Measurements from ENCODE around the gene HKDC1. TPM values are rescaled to one million over a fixed set of nuclear protein-coding genes. Genes with fewer than 3 reads are reported as not detected.

The HKDC1 gene
- total and polyA plus RNA-seq, 10 of the 15 experiments (the other 5 are each of a cell fraction or from before 2014, with no cell fraction given): 0.04 to 0.34 (median 0.13) TPM; not detected in 5

DNA sequence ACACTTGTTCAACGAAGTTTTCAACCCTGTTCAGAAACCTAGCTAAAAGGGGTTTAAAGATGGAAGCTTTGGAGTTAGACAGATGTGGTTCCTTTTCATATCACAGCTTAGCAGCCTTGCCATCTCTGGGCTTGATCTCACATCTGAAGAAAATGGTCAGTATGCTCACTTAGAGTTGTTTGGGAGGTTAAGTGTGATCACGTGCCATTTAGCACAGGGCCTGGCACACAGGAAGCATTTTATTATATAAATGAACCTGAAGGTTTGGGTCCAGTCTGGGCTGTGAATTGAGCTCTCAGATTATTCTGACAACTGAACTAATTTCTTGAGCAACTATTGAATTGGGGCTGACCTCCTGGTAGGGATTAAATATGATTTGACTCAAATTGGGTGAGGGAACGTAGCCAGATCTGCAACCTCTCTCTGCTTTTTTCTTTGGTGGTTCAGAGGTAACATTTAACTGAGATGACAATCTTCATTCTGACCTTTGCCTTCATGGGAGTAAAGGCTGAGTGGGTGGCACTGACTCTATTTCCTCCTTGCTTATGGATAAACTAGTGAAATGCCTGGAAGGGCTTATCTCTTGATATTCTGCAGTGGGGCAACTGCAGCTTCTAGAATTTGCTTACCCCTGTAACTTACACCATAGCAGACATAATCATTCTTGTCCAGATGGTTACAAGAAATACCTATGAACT is 10.2 kb upstream of the HKDC1 start (continued):
- TF ChIP-seq GATAD2B (conservative IDR thresholded peaks at IDR 0.05; ENCODE audit: low read depth): no peak
- no peak for TF ChIP-seq CHD1 (IDR thresholded peaks at IDR 0.05; ENCODE audit: low read depth, low read length)

DNA sequence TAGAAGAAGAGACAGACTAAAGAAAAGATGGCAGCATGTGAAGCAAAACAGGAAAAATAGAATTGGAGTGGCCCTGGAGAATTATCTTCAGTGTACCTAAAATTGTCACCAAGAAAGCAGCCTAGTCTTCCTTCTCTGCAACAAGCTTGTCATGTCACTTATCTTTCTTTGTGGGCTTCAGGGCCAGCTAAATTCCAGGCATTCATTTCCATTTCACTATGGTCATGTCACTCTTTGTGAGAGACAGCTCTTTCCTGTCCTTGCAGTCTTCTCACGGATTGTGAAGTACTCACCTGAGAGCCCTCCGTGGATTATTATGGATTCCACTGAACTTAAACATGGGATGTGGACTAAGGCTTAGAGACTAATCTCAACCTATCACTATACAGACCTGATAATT is 9.0 kb upstream of the HKDC1 start:
- H3K9ac ChIP-seq (ENCODE audit: control insufficient read depth, insufficient read depth, low read length): no peak overlapping the region
- POLR2A ChIA-PET: no interaction called here
- no peak overlapping the region for H3K4me2 ChIP-seq (ENCODE audit: control insufficient read depth, insufficient read depth)
- SMC1A ChIA-PET (ENCODE audit: uncharacterized antibody, unreplicated experiment): interaction anchor here (1.0 to 1.5 kb wide), 3 partner anchors 9 to 185 kb away, joined by 3 to 4 read pairs (median 3); no protein-coding TSS in a partner anchor
- RAD21 ChIA-PET (ENCODE audit: unreplicated experiment): interaction anchor here (0.6 to 1.0 kb wide), 2 partner anchors 15 to 757 kb away, joined by 3 read pairs; no protein-coding TSS in a partner anchor
- no peaks in the 10 kb centered on the region for H3K4me1 ChIP-seq (ENCODE audit: control insufficient read depth, insufficient read depth, low read length)
- H3K9me3 ChIP-seq (replicated peaks; ENCODE audit: control insufficient read depth, insufficient read depth, low read length): no peaks in the 10 kb centered on the region; the same call in 2 of the 3 replicates
- WGBS (ENCODE audit: insufficient coverage, insufficient replicate concordance, low lambda C conversion rate, missing lambda C conversion rate): 63% methylated on average over 2 of the region's 2 CpGs
- FAIRE-seq (no peak), DNase-seq (ENCODE audit: low read depth, low spot score) (no peak), ATAC-seq (no peak)
- intact Hi-C loops (cut with micrococcal nuclease; ENCODE audit: unreplicated experiment) (no loop called here), in situ Hi-C loops (cut with MboI) (no loop called here)
- H2AFZ ChIP-seq (ENCODE audit: control insufficient read depth, low read depth, low read length): no peak overlapping the region
- CTCF ChIA-PET: no interaction called here
- no peak overlapping the region for H3K27ac ChIP-seq (ENCODE audit: control insufficient read depth, insufficient read depth)
- BruUV-seq (replicated peaks): no TSS peak
- no peak overlapping the region for H3K4me3 ChIP-seq
- peaks cover 5% of the 10 kb centered on the region in 2 experiments; a peak in 3 of 4 replicates for H3K36me3 ChIP-seq (ENCODE audit: control insufficient read depth in 2 of 2, insufficient read depth in 2 of 2, low read length in 1 of 2)
- no peaks in the 10 kb centered on the region for H3K79me2 ChIP-seq (ENCODE audit: control insufficient read depth, insufficient read depth, low read length)
- no peaks in the 10 kb centered on the region for H4K20me1 ChIP-seq (ENCODE audit: control insufficient read depth, insufficient read depth)
- no peaks in the 10 kb centered on the region for H3K27me3 ChIP-seq (replicated peaks in 1 of 2; ENCODE audit: control insufficient read depth in 2 of 2, insufficient read depth in 2 of 2, low read length in 1 of 2)
- TF ChIP-seq ZBTB33 (IDR thresholded peaks at IDR 0.05): no peak
- TF ChIP-seq ZNF687 (IDR thresholded peaks at IDR 0.05): no peak
- TF ChIP-seq SIN3A (IDR thresholded peaks at IDR 0.05; ENCODE audit: low read depth, low read length): no peak
- no peak for TF ChIP-seq ELK1 (IDR thresholded peaks at IDR 0.05; ENCODE audit: low read depth, low read length)
- TF ChIP-seq GATAD2B (conservative IDR thresholded peaks at IDR 0.05; ENCODE audit: low read depth): no peak
- no peak for TF ChIP-seq IKZF2 (IDR thresholded peaks at IDR 0.05)
- TF ChIP-seq, protein P1, sequence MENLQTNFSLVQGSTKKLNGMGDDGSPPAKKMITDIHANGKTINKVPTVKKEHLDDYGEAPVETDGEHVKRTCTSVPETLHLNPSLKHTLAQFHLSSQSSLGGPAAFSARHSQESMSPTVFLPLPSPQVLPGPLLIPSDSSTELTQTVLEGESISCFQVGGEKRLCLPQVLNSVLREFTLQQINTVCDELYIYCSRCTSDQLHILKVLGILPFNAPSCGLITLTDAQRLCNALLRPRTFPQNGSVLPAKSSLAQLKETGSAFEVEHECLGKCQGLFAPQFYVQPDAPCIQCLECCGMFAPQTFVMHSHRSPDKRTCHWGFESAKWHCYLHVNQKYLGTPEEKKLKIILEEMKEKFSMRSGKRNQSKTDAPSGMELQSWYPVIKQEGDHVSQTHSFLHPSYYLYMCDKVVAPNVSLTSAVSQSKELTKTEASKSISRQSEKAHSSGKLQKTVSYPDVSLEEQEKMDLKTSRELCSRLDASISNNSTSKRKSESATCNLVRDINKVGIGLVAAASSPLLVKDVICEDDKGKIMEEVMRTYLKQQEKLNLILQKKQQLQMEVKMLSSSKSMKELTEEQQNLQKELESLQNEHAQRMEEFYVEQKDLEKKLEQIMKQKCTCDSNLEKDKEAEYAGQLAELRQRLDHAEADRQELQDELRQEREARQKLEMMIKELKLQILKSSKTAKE (IDR thresholded peaks at IDR 0.05; ENCODE audit: low read depth, poor library complexity, severe bottlenecking): no peak
- TF ChIP-seq, protein P2, sequence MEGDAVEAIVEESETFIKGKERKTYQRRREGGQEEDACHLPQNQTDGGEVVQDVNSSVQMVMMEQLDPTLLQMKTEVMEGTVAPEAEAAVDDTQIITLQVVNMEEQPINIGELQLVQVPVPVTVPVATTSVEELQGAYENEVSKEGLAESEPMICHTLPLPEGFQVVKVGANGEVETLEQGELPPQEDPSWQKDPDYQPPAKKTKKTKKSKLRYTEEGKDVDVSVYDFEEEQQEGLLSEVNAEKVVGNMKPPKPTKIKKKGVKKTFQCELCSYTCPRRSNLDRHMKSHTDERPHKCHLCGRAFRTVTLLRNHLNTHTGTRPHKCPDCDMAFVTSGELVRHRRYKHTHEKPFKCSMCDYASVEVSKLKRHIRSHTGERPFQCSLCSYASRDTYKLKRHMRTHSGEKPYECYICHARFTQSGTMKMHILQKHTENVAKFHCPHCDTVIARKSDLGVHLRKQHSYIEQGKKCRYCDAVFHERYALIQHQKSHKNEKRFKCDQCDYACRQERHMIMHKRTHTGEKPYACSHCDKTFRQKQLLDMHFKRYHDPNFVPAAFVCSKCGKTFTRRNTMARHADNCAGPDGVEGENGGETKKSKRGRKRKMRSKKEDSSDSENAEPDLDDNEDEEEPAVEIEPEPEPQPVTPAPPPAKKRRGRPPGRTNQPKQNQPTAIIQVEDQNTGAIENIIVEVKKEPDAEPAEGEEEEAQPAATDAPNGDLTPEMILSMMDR (IDR thresholded peaks at IDR 0.05 in 2 of 3, conservative IDR thresholded peaks at IDR 0.05 in 1 of 3; ENCODE audit: control insufficient read depth in 2 of 3, extremely low read depth in 1 of 3, insufficient read depth in 1 of 3, low read depth in 3 of 3, low read length in 3 of 3): no peak

All from GM12878 (cell line).